Ascending aorta (tissue), 2 donors: ENCODE results near the gene PPM1E. TPM values are rescaled to one million over a fixed set of nuclear protein-coding genes. Genes with fewer than 3 reads are reported as not detected.
A peak's percentile ranks its signal among the peaks of the same experiment; 100 is the strongest.

Source experiments
- DNase-seq, 2 donors: peaks; one replicate each; pipeline ENCODE4 v3.0.0-alpha.2; 2019; ENCODE audit warnings: low spot score in 2 of 2
- H3K27ac ChIP-seq, 2 donors: fragments of 200-600 bp; sonication (generic); one replicate each; pipeline ENCODE4 v1.5.1; 2016 to 2017; ENCODE audit warnings: mild to moderate bottlenecking in 1 of 2
- H3K27me3 ChIP-seq: fragments of 200-600 bp; sonication (generic); one replicate; pipeline ENCODE4 v1.5.1; 2017
- H3K36me3 ChIP-seq, 2 donors: fragments of 200-600 bp; sonication (generic); one replicate each; pipeline ENCODE4 v1.5.1; 2016
- H3K4me1 ChIP-seq, 2 donors: fragments of 200-600 bp; sonication (generic); one replicate each; pipeline ENCODE4 v1.5.1; 2016 to 2017; ENCODE audit warnings: mild to moderate bottlenecking in 1 of 2
- H3K4me3 ChIP-seq, 2 donors: fragments of 200-600 bp; sonication (generic); one replicate each; pipeline ENCODE4 v1.5.1; 2016 to 2017; ENCODE audit warnings: mild to moderate bottlenecking in 1 of 2
- H3K9me3 ChIP-seq, 2 donors: fragments of 200-600 bp; sonication (generic); one replicate each; pipeline ENCODE4 v1.5.1; 2016
- CTCF ChIP-seq, 3 experiments: fragments of 200-600 bp in 2 of 3; fragments of 450-650 bp in 1 of 3; sonication (generic) in 2 of 3; IDR thresholded peaks; one replicate each; pipeline ENCODE4 v1.5.1; 2016 to 2019; ENCODE audit warnings: antibody characterized with exemption in 3 of 3, mild to moderate bottlenecking in 1 of 3, moderate library complexity in 1 of 3
- intact Hi-C: fragments of 100-400 bp; cut with DNase I; formaldehyde crosslinking; loops from one replicate; pipeline ENCODE4 v1.15.1; 2023
- total RNA-seq: library from RNA; depleted of rRNA; stranded (reverse); fragments of >200 nt; gene quantifications from one replicate; pipeline ENCODE4 v1.1.0, GENCODE V29; 2016

Gene PPM1E
- total RNA-seq, 1 donor from 2014 or later, result 0.11 TPM

- Histone ChIP-seq H3K9me3 (no peaks in the 10 kb centered on the region), H3K27ac (no peak overlapping the region), H3K4me3 (no peak overlapping the region), H3K36me3 (no peaks in the 10 kb centered on the region), H3K27me3 (no peaks in the 10 kb centered on the region), H3K4me1 (peaks cover 0 to 7% of the 10 kb centered on the region in 2 donors)
- no peak for TF ChIP-seq CTCF (IDR thresholded peaks at IDR 0.05)
- DNase-seq, result no peak
- intact Hi-C loops, result no loop called here
These were observed 236.2 kb downstream of the PPM1E start for GRCh38 chr17:58991718-58992331.

- TF ChIP-seq CTCF (IDR thresholded peaks at IDR 0.05), result no peak
- DNase-seq, result no peak
- no peak overlapping the region for H3K4me3 ChIP-seq
- H3K27ac ChIP-seq, result no peak overlapping the region
- peaks cover 0 to 7% of the 10 kb centered on the region in 2 donors for H3K4me1 ChIP-seq
- H3K9me3 ChIP-seq, result no peaks in the 10 kb centered on the region
- H3K36me3 ChIP-seq, result peaks cover 0 to under 1% of the 10 kb centered on the region in 2 donors
- intact Hi-C loops, result no loop called here
- H3K27me3 ChIP-seq, result no peaks in the 10 kb centered on the region
These were observed 237.7 kb downstream of the PPM1E start for GRCh38 chr17:58993311-58993710.

- no peaks in the 10 kb centered on the region for H3K27me3 ChIP-seq
- TF ChIP-seq CTCF (IDR thresholded peaks at IDR 0.05), result no peak
These were observed 239.7 kb downstream of the PPM1E start for GRCh38 chr17:58995247-58995940.

GRCh38 chr17:58996968-58997367, 241.3 kb downstream of the PPM1E start:
- no peak overlapping the region for H3K27ac ChIP-seq
- H3K9me3 ChIP-seq, result no peaks in the 10 kb centered on the region
- DNase-seq, result no peak
- H3K4me3 ChIP-seq, result no peak overlapping the region
- H3K4me1 ChIP-seq, result peaks cover 0 to 7% of the 10 kb centered on the region in 2 donors
- H3K36me3 ChIP-seq, result peaks cover 6 to 13% of the 10 kb centered on the region in 2 donors
- no peak for TF ChIP-seq CTCF (IDR thresholded peaks at IDR 0.05)
- intact Hi-C loops, result no loop called here
- no peaks in the 10 kb centered on the region for H3K27me3 ChIP-seq

More at GRCh38 chr17:58995247-58995940, 239.7 kb downstream of the PPM1E start:
- H3K9me3 ChIP-seq, result no peaks in the 10 kb centered on the region
- peaks cover 0 to 7% of the 10 kb centered on the region in 2 donors for H3K4me1 ChIP-seq
- H3K36me3 ChIP-seq, result peaks cover 5 to 13% of the 10 kb centered on the region in 2 donors
- intact Hi-C loops, result no loop called here
- no peak for DNase-seq
- peak overlapping the region; percentile 32 to 39 for H3K27ac ChIP-seq
- H3K4me3 ChIP-seq, result no peak overlapping the region

- H3K4me1 ChIP-seq, result peaks cover 0 to 5% of the 10 kb centered on the region in 2 donors
- H3K36me3 ChIP-seq, result peaks cover 6 to 13% of the 10 kb centered on the region in 2 donors
- intact Hi-C loops, result no loop called here
- no peak for TF ChIP-seq CTCF (IDR thresholded peaks at IDR 0.05)
- H3K4me3 ChIP-seq, result no peak overlapping the region
- no peak for DNase-seq
- H3K27me3 ChIP-seq, result no peaks in the 10 kb centered on the region
- no peak overlapping the region for H3K27ac ChIP-seq
- H3K9me3 ChIP-seq, result no peaks in the 10 kb centered on the region
These were observed 242.3 kb downstream of the PPM1E start for GRCh38 chr17:58997756-58998553.
